OCI-LY3 (cell line): ENCODE data around the gene UBE2E2.

Experiments
- H2AFZ ChIP-seq: fragments of 200-600, 300-600 bp; shearing (Covaris generic); 2 replicates; pipeline ENCODE4 v1.6.0; 2014; ENCODE audit warnings: antibody characterized with exemption, low read depth, low read length
- H3K27ac ChIP-seq: fragments of 200-600, 300-600 bp; sonication (generic); 2 replicates; pipeline ENCODE4 v1.5.1; 2014; ENCODE audit warnings: mild to moderate bottlenecking, low read length, moderate library complexity, mixed read lengths
- H3K27me3 ChIP-seq: fragments of 200-600, 300-600 bp; sonication (generic); 2 replicates; pipeline ENCODE4 v1.6.1; 2014; ENCODE audit warnings: low read depth, low read length, mixed read lengths
- H3K36me3 ChIP-seq: fragments of 200-600, 300-600 bp; sonication (generic); replicated peaks from 2 replicates; pipeline ENCODE3; 2014; ENCODE audit warnings: low read depth, low read length, mixed read lengths
- H3K4me1 ChIP-seq: fragments of 300-600, 200-600 bp; sonication (generic); 2 replicates; pipeline ENCODE4 v1.6.1; 2014; ENCODE audit warnings: low read length, mixed read lengths
- H3K4me2 ChIP-seq: fragments of 200-600, 300-600 bp; sonication (generic); 2 replicates; pipeline ENCODE4 v1.6.1; 2014; ENCODE audit warnings: low read length, mixed read lengths
- H3K4me3 ChIP-seq: fragments of 300-600, 200-600 bp; sonication (generic); 2 replicates; pipeline ENCODE4 v1.5.1; 2014; ENCODE audit warnings: antibody characterized with exemption, mild to moderate bottlenecking, low read length, moderate library complexity
- H3K79me2 ChIP-seq: fragments of 300-600, 200-600 bp; shearing (Covaris generic); 2 replicates; pipeline ENCODE4 v1.6.1; 2014; ENCODE audit warnings: mild to moderate bottlenecking, low read length, mixed read lengths
- H3K9ac ChIP-seq: fragments of 300-600, 200-600 bp; shearing (Covaris generic); 2 replicates; pipeline ENCODE4 v1.6.0; 2014; ENCODE audit warnings: mild to moderate bottlenecking, low read length, moderate library complexity
- H3K9me3 ChIP-seq: fragments of 200-600, 300-600 bp; shearing (Covaris generic); 2 replicates; pipeline ENCODE4 v1.6.1; 2014; ENCODE audit warnings: low read length, mixed read lengths; ENCODE audit not compliant: insufficient read depth
- H4K20me1 ChIP-seq: fragments of 200-600, 300-600 bp; sonication (generic); 2 replicates; pipeline ENCODE4 v1.6.1; 2016; ENCODE audit warnings: low read length, mixed read lengths; ENCODE audit not compliant: insufficient read depth
- EZH2phosphoT487 ChIP-seq: fragments of 200-600 bp; shearing (Covaris generic); IDR thresholded peaks from 2 replicates; pipeline ENCODE4 v1.6.1; 2018; ENCODE audit warnings: antibody characterized with exemption, mixed run types, low read depth
- TF ChIP-seq, protein P1 (sequence below): fragments of 200-600, 300-600 bp; sonication (generic); IDR thresholded peaks from 2 replicates; pipeline ENCODE4 v1.5.1; 2014; ENCODE audit warnings: antibody characterized with exemption, low read length, low read depth

The UBE2E2 gene

DNA sequence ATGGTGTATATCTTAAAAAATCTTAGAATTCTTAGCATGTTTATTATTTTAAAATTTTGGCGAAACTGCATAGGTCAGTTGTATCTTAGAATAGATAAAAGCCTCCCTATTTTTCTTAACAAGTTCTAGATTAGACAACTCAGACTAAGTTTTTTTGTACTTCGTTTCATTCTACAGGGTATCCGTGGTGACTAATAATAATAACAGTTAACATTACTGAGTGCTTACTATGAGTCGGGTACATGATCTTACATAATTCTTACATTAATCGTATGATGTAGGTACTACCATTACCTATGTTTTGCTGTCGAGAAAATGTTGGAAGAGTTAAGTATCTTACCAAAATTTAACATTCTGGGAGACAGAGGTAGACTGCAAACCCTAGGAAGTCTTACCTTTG is 60.7 kb downstream of the UBE2E2 start:
- H3K4me1 ChIP-seq: no peaks in the 10 kb centered on the region
- no peaks in the 10 kb centered on the region for H4K20me1 ChIP-seq
- no peak overlapping the region for H3K4me2 ChIP-seq
- H3K27me3 ChIP-seq: no peaks in the 10 kb centered on the region
- peaks cover 43% of the 10 kb centered on the region for H3K79me2 ChIP-seq
- H3K4me3 ChIP-seq: no peak overlapping the region
- TF ChIP-seq EZH2phosphoT487: no peak
- TF ChIP-seq, protein P1, sequence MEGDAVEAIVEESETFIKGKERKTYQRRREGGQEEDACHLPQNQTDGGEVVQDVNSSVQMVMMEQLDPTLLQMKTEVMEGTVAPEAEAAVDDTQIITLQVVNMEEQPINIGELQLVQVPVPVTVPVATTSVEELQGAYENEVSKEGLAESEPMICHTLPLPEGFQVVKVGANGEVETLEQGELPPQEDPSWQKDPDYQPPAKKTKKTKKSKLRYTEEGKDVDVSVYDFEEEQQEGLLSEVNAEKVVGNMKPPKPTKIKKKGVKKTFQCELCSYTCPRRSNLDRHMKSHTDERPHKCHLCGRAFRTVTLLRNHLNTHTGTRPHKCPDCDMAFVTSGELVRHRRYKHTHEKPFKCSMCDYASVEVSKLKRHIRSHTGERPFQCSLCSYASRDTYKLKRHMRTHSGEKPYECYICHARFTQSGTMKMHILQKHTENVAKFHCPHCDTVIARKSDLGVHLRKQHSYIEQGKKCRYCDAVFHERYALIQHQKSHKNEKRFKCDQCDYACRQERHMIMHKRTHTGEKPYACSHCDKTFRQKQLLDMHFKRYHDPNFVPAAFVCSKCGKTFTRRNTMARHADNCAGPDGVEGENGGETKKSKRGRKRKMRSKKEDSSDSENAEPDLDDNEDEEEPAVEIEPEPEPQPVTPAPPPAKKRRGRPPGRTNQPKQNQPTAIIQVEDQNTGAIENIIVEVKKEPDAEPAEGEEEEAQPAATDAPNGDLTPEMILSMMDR: no peak
- no peaks in the 10 kb centered on the region for H3K36me3 ChIP-seq
- no peak overlapping the region for H3K27ac ChIP-seq
- no peak overlapping the region for H3K9ac ChIP-seq
- H3K9me3 ChIP-seq: no peaks in the 10 kb centered on the region
- no peak overlapping the region for H2AFZ ChIP-seq

DNA sequence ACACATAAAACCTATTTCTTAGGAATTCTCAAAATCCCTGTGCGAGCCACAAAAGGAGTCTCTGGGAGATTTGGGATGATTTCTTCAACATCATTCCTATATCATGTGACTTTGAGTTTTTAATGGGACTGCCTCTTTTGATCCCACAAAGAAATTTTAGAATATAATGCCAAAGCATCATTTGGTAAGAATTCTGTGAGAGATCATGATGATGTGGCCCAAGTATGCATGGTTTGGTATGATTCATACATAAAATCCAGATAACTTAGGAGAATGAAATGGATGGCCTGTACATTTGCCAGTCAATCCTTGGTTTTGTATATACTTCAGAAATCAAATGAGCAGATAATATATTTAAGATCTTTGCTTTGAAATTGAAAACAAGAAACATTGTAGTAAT is 61.3 kb downstream of the UBE2E2 start:
- Histone ChIP-seq H3K27me3 (no peaks in the 10 kb centered on the region), H3K4me2 (no peak overlapping the region), H3K4me3 (no peak overlapping the region), H3K27ac (no peak overlapping the region), H3K9me3 (no peaks in the 10 kb centered on the region), H2AFZ (no peak overlapping the region), H3K9ac (no peak overlapping the region), H3K4me1 (no peaks in the 10 kb centered on the region), H3K79me2 (peaks cover 38% of the 10 kb centered on the region), H4K20me1 (no peaks in the 10 kb centered on the region), H3K36me3 (no peaks in the 10 kb centered on the region)
- TF ChIP-seq EZH2phosphoT487: no peak
- TF ChIP-seq, protein P1: no peak

DNA sequence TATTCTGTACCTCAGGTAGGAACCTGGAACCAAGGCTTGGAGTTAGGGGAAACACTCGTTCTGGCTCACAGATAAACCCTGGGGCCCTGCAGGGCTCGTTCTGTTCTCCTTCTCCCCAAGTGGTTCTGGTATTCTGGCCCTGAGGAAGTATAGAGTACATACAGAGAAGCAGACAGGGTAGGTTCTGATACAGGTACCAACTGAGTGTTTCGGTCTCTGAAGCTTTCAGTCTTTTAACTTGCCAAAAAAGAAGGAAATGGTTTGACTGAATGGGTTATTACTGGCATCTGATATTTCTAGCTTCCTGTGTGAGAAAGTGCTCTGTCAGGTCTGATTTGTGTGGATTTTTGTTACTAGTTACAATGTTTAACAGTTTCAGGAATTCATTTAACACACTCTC is 67.3 kb downstream of the UBE2E2 start:
- no peak overlapping the region for H3K9ac ChIP-seq
- H3K4me3 ChIP-seq: no peak overlapping the region
- peaks cover 17% of the 10 kb centered on the region; the same call in 1 of the 2 replicates for H3K79me2 ChIP-seq
- H3K36me3 ChIP-seq: peaks cover 14% of the 10 kb centered on the region
- H4K20me1 ChIP-seq: no peaks in the 10 kb centered on the region
- no peaks in the 10 kb centered on the region for H3K9me3 ChIP-seq
- H3K4me2 ChIP-seq: no peak overlapping the region
- TF ChIP-seq, protein P1: no peak
- TF ChIP-seq EZH2phosphoT487: no peak
- no peaks in the 10 kb centered on the region for H3K27me3 ChIP-seq
- H3K4me1 ChIP-seq: no peaks in the 10 kb centered on the region
- H3K27ac ChIP-seq: no peak overlapping the region
- H2AFZ ChIP-seq: no peak overlapping the region

DNA sequence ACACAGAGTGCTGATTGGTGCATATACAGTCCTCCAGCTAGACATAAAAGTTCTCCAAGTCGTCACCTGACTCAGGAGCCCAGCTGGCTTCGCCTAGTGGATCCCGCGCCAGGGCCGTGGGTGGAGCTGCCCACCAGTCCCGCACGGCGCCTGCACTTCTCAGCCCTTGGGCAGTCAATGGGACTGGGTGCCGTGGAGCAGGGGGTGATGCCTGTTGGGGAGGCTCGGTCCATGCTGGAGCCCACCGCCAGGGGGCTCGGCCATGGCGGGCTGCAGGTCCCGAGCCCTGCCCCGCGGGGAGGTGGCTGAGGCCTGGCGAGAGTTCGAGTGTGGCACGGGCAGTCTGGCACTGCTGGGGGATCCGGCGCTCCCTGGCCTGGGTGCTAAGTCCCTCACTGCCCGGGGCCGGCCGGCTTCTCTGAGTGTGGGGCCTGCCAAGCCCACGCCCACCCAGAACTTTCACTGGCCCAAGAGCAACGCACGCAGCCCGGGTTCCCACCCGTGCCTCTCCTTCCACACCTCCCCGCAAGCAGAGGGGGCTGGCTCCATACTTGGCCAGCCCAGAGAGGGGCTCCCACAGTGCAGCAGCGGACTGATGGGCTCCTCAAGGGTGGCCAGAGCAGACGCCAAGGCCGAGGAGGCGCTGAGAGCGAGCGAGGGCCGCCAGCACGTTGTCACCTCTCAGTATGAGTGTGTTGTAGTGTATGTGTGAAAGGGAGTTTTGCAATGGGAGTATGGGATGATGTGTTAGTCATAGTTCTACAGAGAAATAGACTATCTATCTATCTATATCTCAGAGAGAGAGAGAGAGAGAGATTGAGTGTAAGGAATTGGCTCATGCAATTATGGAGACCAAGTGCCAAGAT is 69.0 kb downstream of the UBE2E2 start:
- Histone ChIP-seq H3K79me2 (peaks cover 21% of the 10 kb centered on the region; the same call in 1 of the 2 replicates), H3K36me3 (peaks cover 14% of the 10 kb centered on the region), H4K20me1 (0 out of 2 replicates have a peak, but pooled peaks cover 5% of the 10 kb centered on the region), H3K4me2 (no peak overlapping the region), H3K27ac (no peak overlapping the region), H2AFZ (no peak overlapping the region), H3K9ac (no peak overlapping the region), H3K4me3 (no peak overlapping the region), H3K4me1 (no peaks in the 10 kb centered on the region), H3K9me3 (no peaks in the 10 kb centered on the region), H3K27me3 (no peaks in the 10 kb centered on the region)
- no peak for TF ChIP-seq EZH2phosphoT487
- TF ChIP-seq, protein P1: no peak
